Ascending aorta (tissue), 2 donors: ENCODE results near the gene SFMBT1. TPM values are rescaled to one million over a fixed set of nuclear protein-coding genes. Genes with fewer than 3 reads are reported as not detected.

Source experiments
- DNase-seq, 2 donors: peaks; one replicate each; pipeline ENCODE4 v3.0.0-alpha.2; 2019; ENCODE audit warnings: low spot score in 2 of 2
- H3K27ac ChIP-seq, 2 donors: fragments of 200-600 bp; sonication (generic); one replicate each; pipeline ENCODE4 v1.5.1; 2016 to 2017; ENCODE audit warnings: mild to moderate bottlenecking in 1 of 2
- H3K27me3 ChIP-seq: fragments of 200-600 bp; sonication (generic); one replicate; pipeline ENCODE4 v1.5.1; 2017
- H3K36me3 ChIP-seq, 2 donors: fragments of 200-600 bp; sonication (generic); one replicate each; pipeline ENCODE4 v1.5.1; 2016
- H3K4me1 ChIP-seq, 2 donors: fragments of 200-600 bp; sonication (generic); one replicate each; pipeline ENCODE4 v1.5.1; 2016 to 2017; ENCODE audit warnings: mild to moderate bottlenecking in 1 of 2
- H3K4me3 ChIP-seq, 2 donors: fragments of 200-600 bp; sonication (generic); one replicate each; pipeline ENCODE4 v1.5.1; 2016 to 2017; ENCODE audit warnings: mild to moderate bottlenecking in 1 of 2
- H3K9me3 ChIP-seq, 2 donors: fragments of 200-600 bp; sonication (generic); one replicate each; pipeline ENCODE4 v1.5.1; 2016
- intact Hi-C: fragments of 100-400 bp; cut with DNase I; formaldehyde crosslinking; loops from one replicate; pipeline ENCODE4 v1.15.1; 2023
- total RNA-seq: library from RNA; depleted of rRNA; stranded (reverse); fragments of >200 nt; gene quantifications from one replicate; pipeline ENCODE4 v1.1.0, GENCODE V29; 2016
- TF ChIP-seq, protein P1 (sequence below), 3 experiments: fragments of 200-600 bp in 2 of 3; fragments of 450-650 bp in 1 of 3; sonication (generic) in 2 of 3; IDR thresholded peaks; one replicate each; pipeline ENCODE4 v1.5.1; 2016 to 2019; ENCODE audit warnings: antibody characterized with exemption in 3 of 3, mild to moderate bottlenecking in 1 of 3, moderate library complexity in 1 of 3

Gene SFMBT1
- total RNA-seq, 1 donor from 2014 or later, result 1.4 TPM

DNA sequence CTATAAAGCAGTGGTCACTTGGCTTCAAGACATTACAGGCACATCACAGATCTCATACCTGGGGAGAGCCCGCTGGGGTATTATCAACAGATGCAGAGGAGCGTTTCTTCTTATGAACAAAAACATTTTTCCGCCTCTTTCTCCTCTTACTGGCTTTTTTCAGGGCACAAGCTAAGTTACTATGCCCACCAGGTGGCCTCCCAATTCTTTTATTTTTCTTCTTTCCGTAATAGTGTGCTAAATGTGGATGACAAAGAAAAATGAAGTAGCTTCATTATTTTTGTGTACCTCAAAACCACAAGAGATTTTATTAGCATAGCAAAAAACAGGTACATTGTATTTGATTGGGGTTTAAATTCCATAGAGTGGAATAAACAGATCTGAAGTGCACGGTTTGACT, 138.4 kb downstream of the SFMBT1 start:
- H3K4me3 ChIP-seq, result no peak overlapping the region
- DNase-seq, result no peak
- no peaks in the 10 kb centered on the region for H3K4me1 ChIP-seq
- TF ChIP-seq, protein P1, sequence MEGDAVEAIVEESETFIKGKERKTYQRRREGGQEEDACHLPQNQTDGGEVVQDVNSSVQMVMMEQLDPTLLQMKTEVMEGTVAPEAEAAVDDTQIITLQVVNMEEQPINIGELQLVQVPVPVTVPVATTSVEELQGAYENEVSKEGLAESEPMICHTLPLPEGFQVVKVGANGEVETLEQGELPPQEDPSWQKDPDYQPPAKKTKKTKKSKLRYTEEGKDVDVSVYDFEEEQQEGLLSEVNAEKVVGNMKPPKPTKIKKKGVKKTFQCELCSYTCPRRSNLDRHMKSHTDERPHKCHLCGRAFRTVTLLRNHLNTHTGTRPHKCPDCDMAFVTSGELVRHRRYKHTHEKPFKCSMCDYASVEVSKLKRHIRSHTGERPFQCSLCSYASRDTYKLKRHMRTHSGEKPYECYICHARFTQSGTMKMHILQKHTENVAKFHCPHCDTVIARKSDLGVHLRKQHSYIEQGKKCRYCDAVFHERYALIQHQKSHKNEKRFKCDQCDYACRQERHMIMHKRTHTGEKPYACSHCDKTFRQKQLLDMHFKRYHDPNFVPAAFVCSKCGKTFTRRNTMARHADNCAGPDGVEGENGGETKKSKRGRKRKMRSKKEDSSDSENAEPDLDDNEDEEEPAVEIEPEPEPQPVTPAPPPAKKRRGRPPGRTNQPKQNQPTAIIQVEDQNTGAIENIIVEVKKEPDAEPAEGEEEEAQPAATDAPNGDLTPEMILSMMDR (IDR thresholded peaks at IDR 0.05), result no peak
- peaks cover 4 to 6% of the 10 kb centered on the region in 2 donors for H3K36me3 ChIP-seq
- no peak overlapping the region for H3K27ac ChIP-seq
- H3K27me3 ChIP-seq, result no peaks in the 10 kb centered on the region
- H3K9me3 ChIP-seq, result no peaks in the 10 kb centered on the region
- intact Hi-C loops, result no loop called here

DNA sequence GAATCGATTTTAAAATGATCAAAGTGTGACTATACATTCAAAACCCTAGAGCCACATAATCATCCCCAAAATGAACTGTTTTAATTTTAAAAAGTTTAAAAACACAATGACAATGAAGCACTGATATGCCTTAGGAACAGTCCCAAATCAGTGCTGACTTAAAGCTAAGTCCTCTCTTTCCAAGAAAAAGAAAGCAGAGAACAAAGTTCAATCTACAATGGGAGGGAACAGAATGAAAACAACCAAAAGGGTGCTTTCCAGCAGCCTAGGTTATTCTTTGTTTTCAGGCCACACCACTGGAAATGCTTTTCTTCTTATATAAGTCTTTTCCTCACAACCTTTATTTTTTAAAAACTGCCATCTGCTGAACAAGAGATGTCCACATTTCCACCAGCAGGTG, 141.3 kb downstream of the SFMBT1 start:
- Histone ChIP-seq H3K27ac (no peak overlapping the region), H3K4me3 (no peak overlapping the region), H3K27me3 (no peaks in the 10 kb centered on the region), H3K4me1 (no peaks in the 10 kb centered on the region), H3K36me3 (peaks cover 0 to 2% of the 10 kb centered on the region in 2 donors), H3K9me3 (no peaks in the 10 kb centered on the region)
- no peak for DNase-seq
- intact Hi-C loops, result no loop called here
- TF ChIP-seq, protein P1 (IDR thresholded peaks at IDR 0.05), result no peak

DNA sequence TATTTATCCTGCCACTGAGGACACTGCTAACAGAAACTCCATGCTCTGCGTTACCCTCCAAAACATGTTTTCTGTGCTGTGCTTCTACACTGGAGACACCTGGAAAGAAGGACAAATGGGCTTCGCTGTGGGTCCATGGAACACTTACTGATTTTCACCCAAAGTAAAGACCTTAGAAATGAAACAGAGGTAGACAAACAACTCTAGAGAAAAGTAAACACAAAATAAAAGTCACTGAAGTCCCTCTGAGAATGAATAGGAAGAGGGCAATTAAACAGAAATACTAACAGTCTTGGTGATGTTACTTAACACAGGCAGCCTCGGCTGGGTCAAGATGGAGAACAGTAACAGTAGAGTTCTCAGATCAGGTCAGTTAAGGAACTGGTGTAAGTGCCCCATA, 141.9 kb downstream of the SFMBT1 start:
- intact Hi-C loops, result no loop called here
- H3K36me3 ChIP-seq, result peaks cover 0 to 2% of the 10 kb centered on the region in 2 donors
- TF ChIP-seq, protein P1 (IDR thresholded peaks at IDR 0.05), result no peak
- DNase-seq, result no peak
- no peaks in the 10 kb centered on the region for H3K4me1 ChIP-seq
- no peak overlapping the region for H3K4me3 ChIP-seq
- H3K27me3 ChIP-seq, result no peaks in the 10 kb centered on the region
- H3K9me3 ChIP-seq, result no peaks in the 10 kb centered on the region
- H3K27ac ChIP-seq, result no peak overlapping the region

DNA sequence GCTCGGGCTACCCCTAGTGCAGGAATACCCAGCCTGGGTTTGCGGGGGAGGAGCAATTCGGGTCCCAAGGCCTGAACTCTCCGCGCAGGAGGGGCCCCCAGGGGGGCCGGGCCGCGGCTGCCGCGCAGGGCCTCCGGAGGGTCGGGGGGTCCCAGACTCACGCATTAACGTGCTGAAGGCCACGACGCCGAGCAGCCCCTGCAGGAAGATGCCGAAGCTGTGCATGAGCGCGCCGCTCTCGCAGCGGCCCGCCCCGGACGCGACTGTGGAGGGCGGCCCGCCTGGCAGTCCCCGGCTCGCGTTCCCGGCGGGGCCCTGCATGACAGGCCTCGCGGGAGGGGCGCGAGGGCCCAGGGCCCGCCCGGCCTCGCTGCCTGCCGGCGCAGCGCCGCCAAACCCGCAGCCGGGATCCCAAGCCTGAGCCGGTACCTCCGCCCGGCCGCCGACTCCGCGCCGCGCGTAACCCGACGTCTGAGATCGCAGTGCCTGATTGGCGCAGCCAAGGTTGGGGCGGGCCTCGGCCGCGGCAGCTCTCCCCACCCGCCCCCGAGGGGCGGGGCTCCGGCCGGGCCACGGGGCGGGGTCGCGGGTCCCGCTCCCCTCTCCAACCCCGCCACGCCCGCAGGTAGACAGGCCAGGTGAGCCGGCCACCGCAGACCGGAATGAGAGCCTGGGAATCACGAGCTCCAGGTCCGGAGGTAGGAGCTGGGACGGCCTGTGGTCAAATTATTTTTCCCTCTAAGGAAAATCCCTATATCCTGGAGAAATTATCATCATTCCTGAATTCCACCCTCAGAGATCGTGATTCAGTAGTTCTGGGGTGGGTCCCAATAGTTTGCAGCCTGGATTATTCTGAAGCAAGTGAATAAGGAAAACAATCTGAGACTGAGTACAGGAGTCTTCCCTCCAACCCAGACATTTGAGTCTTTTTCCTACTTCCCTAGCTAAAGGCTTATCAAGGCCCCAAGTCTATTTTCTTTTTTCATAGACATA, 148.4 kb downstream of the SFMBT1 start, which contains the start of gene STIMATE:
TSS of gene STIMATE (minus strand) at position 419 of the 993 bp plus-strand sequence. CDS start at position 321, 98 bp downstream.
- intact Hi-C loops, result loop anchor here (1.0 to 10.0 kb wide), 5 partner anchors 53 to 363 kb away; partner anchors contain the start of genes NEK4, NT5DC2, PBRM1 and SFMBT1
- peak; percentile 53 to 93 for DNase-seq
- H3K27ac ChIP-seq, result peak within 1 kb of the TSS; percentile 80 to 87

DNA sequence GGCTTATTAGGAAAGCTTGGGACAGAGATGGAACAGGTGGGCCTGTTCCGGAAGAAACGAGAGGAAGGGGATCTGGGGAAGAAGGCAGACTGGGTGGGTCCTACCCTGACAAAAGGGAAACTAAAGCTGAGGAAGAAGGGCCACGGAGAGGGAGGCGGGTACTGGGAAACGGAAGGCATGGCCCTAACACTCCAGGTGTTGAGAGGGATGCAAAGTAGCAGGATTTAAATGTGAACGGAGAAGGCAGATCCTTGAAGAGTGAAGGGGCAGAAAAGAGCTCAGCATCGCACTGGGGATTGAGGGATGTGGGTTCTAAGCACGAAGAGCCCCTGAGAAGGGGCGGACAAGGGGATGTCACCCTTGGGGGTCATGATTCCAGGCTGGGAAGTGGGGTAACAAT, 149.3 kb downstream of the SFMBT1 start:
- H3K27ac ChIP-seq, result peak overlapping the region; percentile 80 to 87
- DNase-seq, result no peak
- H3K4me1 ChIP-seq, result peaks cover 14 to 39% of the 10 kb centered on the region in 2 donors
- peak overlapping the region; percentile 68 to 91 for H3K4me3 ChIP-seq
- intact Hi-C loops, result loop anchor here (1.0 to 10.0 kb wide), 5 partner anchors 52 to 362 kb away; partner anchors contain the start of genes NEK4, NT5DC2, PBRM1 and SFMBT1
- H3K27me3 ChIP-seq, result no peaks in the 10 kb centered on the region
- H3K36me3 ChIP-seq, result no peaks in the 10 kb centered on the region
- TF ChIP-seq, protein P1 (IDR thresholded peaks at IDR 0.05), result no peak
- no peaks in the 10 kb centered on the region for H3K9me3 ChIP-seq

More for the DNA sequence above, 148.4 kb downstream of the SFMBT1 start, which contains the start of gene STIMATE:
- Histone ChIP-seq H3K9me3 (no peaks in the 10 kb centered on the region), H3K4me3 (peak within 1 kb of the TSS; percentile 68 to 91), H3K27me3 (no peaks in the 10 kb centered on the region), H3K4me1 (peaks cover 7 to 32% of the 10 kb centered on the region in 2 donors), H3K36me3 (no peaks in the 10 kb centered on the region)
- TF ChIP-seq, protein P1 (IDR thresholded peaks at IDR 0.05), result no peak
